ENCODE results near the gene TAPBP. TPM values are rescaled to one million over a fixed set of nuclear protein-coding genes. Genes with fewer than 3 reads are reported as not detected.
A peak's percentile ranks its signal among the peaks of the same experiment; 100 is the strongest.
"Not testable (repeated sequence)": the region's sequence is repeated elsewhere in the genome, so short reads cannot be mapped to it uniquely, and the experiment has no call there.

TAPBP gene
- total and polyA plus RNA-seq, 9 of the 15 experiments (the other 6 are each of a cell fraction or from before 2014, with no cell fraction given): 5.6 to 74.0 (median 22.3) TPM

DNA sequence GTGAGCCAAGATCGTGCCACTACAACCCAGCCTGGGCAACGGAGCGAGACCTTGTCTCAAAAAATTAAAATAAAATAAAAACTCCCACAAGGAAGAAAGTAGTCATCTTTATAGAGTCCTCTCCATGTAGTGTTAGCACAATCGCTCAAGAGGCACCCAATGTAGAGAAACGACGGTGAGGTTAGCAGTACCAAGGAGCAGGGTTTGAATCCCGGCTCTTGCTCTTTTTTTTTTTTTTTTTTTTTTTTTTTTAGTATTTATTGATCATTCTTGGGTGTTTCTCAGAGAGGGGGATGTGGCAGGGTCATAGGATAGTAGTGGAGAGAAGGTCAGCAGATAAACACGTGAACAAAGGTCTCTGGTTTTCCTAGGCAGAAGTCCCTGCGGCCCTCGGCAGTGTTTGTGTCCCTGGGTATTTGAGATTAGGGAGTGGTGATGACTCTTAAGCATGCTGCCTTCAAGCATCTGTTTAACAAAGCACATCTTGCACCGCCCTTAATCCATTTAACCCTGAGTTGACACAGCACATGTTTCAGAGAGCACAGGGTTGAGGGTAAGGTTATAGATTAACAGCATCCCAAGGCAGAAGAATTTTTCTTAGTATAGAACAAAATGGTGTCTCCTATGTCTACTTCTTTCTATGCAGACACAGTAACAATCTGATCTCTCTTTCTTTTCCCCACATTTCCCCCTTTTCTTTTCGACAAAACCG lies 43.4 kb upstream of the TAPBP start (continued):
- TF ChIP-seq E2F6 (IDR thresholded peaks at IDR 0.05; ENCODE audit: borderline replicate concordance in 1 of 2, extremely low read depth in 1 of 2, insufficient read depth in 1 of 2, insufficient read length in 1 of 2, low read depth in 1 of 2, low read length in 1 of 2, poor library complexity in 1 of 2, severe bottlenecking in 1 of 2): peak in 1 of 2 experiments; percentile 8
- TF ChIP-seq MAX (CRISPR knock-in tag; IDR thresholded peaks at IDR 0.05): peak; percentile 88
- peak; percentile 55; the same call in 1 of the 2 replicates for TF ChIP-seq MYNN (IDR thresholded peaks at IDR 0.05)
- TF ChIP-seq MYNN (CRISPR knock-in tag; IDR thresholded peaks at IDR 0.05): not testable (repeated sequence)
- TF ChIP-seq SMARCA4 (IDR thresholded peaks at IDR 0.05): peak; percentile 44
- TF ChIP-seq CBFA2T3 (IDR thresholded peaks at IDR 0.05): peak; percentile 89
- TF ChIP-seq POLR2AphosphoS5 (IDR thresholded peaks at IDR 0.05; ENCODE audit: control insufficient read depth, insufficient read depth, low read depth, low read length): 0 out of 2 replicates have a peak, but pooled peaks have one; percentile 40
- peak; percentile 42; the same call in 1 of the 2 replicates for TF ChIP-seq MTA2 (IDR thresholded peaks at IDR 0.05; ENCODE audit: low read depth)
- TF ChIP-seq CBFA2T2 (conservative IDR thresholded peaks at IDR 0.05): peak; percentile 85
- 0 out of 2 replicates have a peak, but pooled peaks have one; percentile 29 for TF ChIP-seq HDAC2 (IDR thresholded peaks at IDR 0.05)
- TF ChIP-seq L3MBTL2 (IDR thresholded peaks at IDR 0.05): peak; percentile 51; the same call in 1 of the 2 replicates
- TF ChIP-seq CXXC5 (CRISPR knock-in tag; IDR thresholded peaks at IDR 0.05): 0 out of 2 replicates have a peak, but pooled peaks have one; percentile 8
- peak in 1 of 2 experiments; percentile 47; a peak in 1 of 4 replicates for TF ChIP-seq HDAC1 (IDR thresholded peaks at IDR 0.05)
- TF ChIP-seq MGA (IDR thresholded peaks at IDR 0.05): peak; percentile 72
- TF ChIP-seq TAL1 (IDR thresholded peaks at IDR 0.05): peak; percentile 78

All from K562 (cell line).